GM12874 (cell line): ENCODE results near the gene OS9.

ENCODE experiments used
- TF ChIP-seq, protein P1 (sequence below): IDR thresholded peaks from 2 replicates; pipeline ENCODE4 v1.5.1; 2011; ENCODE audit warnings: low read depth, mild to moderate bottlenecking, control low read depth, low read length, moderate library complexity; ENCODE audit not compliant: insufficient read depth

OS9 gene

DNA sequence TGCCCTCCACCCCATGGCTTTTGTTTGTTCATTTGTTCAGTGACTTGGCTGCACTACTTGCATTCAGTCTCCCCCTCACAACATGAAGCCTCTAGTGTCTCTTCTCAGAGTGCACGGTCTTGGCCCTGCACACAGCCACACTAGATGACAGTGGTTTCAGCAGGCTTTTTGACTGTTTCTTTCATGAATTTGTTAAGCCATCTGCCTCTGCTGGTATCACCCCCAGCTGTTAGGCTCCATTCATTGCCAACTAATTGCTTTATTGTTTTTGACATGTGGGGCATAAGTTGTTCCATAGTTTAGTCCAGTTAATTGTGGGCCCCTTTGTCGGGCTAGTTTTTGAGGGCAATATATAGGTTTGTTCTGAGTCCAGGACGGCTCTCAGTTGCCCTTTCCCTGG lies 18.8 kb downstream of the OS9 start:
- TF ChIP-seq, protein P1, sequence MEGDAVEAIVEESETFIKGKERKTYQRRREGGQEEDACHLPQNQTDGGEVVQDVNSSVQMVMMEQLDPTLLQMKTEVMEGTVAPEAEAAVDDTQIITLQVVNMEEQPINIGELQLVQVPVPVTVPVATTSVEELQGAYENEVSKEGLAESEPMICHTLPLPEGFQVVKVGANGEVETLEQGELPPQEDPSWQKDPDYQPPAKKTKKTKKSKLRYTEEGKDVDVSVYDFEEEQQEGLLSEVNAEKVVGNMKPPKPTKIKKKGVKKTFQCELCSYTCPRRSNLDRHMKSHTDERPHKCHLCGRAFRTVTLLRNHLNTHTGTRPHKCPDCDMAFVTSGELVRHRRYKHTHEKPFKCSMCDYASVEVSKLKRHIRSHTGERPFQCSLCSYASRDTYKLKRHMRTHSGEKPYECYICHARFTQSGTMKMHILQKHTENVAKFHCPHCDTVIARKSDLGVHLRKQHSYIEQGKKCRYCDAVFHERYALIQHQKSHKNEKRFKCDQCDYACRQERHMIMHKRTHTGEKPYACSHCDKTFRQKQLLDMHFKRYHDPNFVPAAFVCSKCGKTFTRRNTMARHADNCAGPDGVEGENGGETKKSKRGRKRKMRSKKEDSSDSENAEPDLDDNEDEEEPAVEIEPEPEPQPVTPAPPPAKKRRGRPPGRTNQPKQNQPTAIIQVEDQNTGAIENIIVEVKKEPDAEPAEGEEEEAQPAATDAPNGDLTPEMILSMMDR: no peak

DNA sequence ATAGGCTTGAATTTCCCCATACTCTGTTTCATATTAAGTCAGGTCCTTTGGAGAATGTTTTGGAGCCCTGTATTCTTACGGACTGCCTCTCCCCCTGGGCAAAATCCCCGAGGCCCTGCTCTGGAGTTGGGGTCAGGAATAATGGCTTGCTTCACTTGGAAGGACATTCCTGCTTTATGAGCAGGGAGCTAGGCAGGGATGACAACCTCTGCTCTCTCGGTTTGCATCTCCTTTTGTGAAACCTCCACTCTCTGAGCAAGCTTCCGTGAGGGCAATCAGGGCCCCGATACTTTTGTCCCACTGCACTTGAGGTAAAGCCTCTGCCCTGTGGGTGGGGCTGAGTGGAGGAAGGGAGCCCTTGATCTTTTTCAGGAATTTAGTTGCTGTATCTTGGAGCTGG lies 19.3 kb downstream of the OS9 start:
- TF ChIP-seq, protein P1: no peak

DNA sequence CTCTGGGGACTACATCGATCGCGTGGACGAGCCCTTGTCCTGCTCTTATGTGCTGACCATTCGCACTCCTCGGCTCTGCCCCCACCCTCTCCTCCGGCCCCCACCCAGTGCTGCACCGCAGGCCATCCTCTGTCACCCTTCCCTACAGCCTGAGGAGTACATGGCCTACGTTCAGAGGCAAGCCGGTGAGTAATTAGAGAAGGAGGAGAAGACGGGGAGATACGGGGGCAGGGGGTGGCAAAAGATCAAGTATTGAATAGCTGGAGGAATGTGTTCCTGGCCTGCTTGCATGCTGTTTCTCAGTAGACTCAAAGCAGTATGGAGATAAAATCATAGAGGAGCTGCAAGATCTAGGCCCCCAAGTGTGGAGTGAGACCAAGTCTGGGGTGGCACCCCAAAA lies 21.9 kb downstream of the OS9 start:
- TF ChIP-seq, protein P1: no peak

DNA sequence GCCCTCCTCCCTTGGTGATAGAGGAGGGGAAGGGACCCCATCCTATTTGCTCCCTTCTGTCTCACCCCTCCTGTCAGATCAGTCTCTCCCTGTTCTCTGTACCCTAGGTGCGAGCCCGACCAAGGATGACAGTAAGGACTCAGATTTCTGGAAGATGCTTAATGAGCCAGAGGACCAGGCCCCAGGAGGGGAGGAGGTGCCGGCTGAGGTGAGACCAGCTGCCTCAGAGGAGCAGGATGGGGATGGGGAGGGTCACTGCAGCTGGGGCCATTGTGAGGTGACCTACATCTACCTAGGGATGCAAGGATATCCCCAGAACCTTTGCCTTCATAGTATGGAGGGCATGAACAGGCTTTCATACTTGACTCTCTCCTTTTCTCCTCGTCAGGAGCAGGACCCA lies 22.4 kb downstream of the OS9 start:
- TF ChIP-seq, protein P1: no peak

DNA sequence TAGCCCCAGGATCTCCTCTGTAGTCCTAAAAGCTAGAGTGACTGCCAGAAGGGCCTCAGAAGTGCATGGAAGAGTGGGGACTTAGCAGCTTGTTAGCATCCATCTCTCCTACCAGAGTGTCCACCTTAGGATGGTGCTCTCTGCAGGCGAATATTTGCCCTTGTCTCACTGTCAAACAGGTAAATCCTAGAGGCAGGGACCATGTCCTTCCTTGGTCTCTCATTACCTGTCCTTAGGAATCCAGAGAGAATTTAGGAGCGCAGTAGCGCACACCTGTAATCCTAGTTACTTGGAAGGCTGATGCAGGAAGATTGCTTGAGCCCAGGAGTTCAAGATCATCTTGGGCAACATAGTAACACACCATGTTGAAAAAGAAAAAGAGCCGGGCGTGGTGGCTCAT lies 23.2 kb downstream of the OS9 start:
- TF ChIP-seq, protein P1: no peak

DNA sequence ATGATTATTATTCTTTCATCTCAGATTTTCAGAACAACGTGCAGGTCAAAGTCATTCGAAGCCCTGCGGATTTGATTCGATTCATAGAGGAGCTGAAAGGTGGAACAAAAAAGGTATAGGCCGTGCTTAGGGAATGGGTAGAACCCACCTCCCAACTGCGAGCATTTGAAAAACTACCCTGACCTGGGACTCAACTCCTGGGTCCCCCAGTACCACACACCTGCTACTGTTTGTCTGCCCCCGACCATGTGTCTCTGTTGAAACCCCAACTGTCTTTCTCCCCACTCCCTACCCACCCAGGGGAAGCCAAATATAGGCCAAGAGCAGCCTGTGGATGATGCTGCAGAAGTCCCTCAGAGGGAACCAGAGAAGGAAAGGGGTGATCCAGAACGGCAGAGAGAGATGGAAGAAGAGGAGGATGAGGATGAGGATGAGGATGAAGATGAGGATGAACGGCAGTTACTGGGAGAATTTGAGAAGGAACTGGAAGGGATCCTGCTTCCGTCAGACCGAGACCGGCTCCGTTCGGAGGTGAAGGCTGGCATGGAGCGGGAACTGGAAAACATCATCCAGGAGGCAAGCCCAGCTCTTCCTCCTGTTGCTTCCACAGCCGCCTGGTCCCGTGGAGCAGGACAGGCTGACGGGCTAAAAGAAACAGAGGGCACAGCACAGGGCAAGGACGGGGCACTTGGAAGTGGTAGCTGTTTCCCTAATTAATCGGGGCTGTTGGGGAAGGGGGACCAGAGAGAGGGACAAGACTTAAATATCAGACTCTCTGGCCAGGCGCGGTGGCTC lies 24.1 kb downstream of the OS9 start:
- TF ChIP-seq, protein P1: no peak

DNA sequence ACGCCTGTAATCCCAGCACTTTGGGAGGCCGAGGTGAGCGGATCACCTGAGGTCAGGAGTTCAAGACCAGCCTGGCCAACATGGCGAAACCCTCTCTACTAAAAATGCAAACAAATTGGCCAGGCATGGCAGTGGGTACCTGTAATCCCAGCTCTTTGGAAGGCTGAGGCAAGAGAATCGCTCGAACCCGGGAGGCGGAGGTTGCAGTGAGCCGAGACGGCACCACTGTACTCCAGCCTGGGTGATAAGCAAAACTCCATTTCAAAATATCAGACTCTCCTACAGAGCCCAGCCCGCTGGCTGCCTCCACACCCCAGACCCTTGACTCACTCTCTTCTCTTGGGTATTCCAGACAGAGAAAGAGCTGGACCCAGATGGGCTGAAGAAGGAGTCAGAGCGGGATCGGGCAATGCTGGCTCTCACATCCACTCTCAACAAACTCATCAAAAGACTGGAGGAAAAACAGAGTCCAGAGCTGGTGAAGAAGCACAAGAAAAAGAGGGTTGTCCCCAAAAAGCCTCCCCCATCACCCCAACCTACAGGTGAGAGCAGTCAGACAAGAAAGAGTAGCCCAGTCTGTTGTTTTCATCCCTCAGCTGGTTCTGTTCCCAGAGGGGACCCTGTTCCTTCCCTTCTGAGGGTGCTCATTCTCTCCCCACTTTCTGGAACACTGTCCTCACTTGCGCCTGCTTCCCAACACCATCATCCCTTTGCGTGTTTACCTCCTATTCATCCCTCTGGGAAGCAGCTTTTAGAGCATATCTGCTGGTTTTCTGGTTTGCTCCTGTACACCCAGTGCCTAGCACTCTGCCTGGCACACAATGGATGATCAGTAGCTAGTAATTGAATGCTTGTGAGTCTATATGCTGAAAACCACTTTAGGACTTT lies 25.0 kb downstream of the OS9 start:
- TF ChIP-seq, protein P1: no peak
